OCI-LY3 (cell line): ENCODE results near the gene CAVIN3.

Experiments used
- H2AFZ ChIP-seq: fragments of 200-600, 300-600 bp; shearing (Covaris generic); 2 replicates; pipeline ENCODE4 v1.6.0; 2014; ENCODE audit warnings: antibody characterized with exemption, low read depth, low read length
- H3K27ac ChIP-seq: fragments of 200-600, 300-600 bp; sonication (generic); 2 replicates; pipeline ENCODE4 v1.5.1; 2014; ENCODE audit warnings: mild to moderate bottlenecking, low read length, moderate library complexity, mixed read lengths
- H3K27me3 ChIP-seq: fragments of 200-600, 300-600 bp; sonication (generic); 2 replicates; pipeline ENCODE4 v1.6.1; 2014; ENCODE audit warnings: low read depth, low read length, mixed read lengths
- H3K36me3 ChIP-seq: fragments of 200-600, 300-600 bp; sonication (generic); replicated peaks from 2 replicates; pipeline ENCODE3; 2014; ENCODE audit warnings: low read depth, low read length, mixed read lengths
- H3K4me1 ChIP-seq: fragments of 300-600, 200-600 bp; sonication (generic); 2 replicates; pipeline ENCODE4 v1.6.1; 2014; ENCODE audit warnings: low read length, mixed read lengths
- H3K4me2 ChIP-seq: fragments of 200-600, 300-600 bp; sonication (generic); 2 replicates; pipeline ENCODE4 v1.6.1; 2014; ENCODE audit warnings: low read length, mixed read lengths
- H3K4me3 ChIP-seq: fragments of 300-600, 200-600 bp; sonication (generic); 2 replicates; pipeline ENCODE4 v1.5.1; 2014; ENCODE audit warnings: antibody characterized with exemption, mild to moderate bottlenecking, low read length, moderate library complexity
- H3K79me2 ChIP-seq: fragments of 300-600, 200-600 bp; shearing (Covaris generic); 2 replicates; pipeline ENCODE4 v1.6.1; 2014; ENCODE audit warnings: mild to moderate bottlenecking, low read length, mixed read lengths
- H3K9ac ChIP-seq: fragments of 300-600, 200-600 bp; shearing (Covaris generic); 2 replicates; pipeline ENCODE4 v1.6.0; 2014; ENCODE audit warnings: mild to moderate bottlenecking, low read length, moderate library complexity
- H3K9me3 ChIP-seq: fragments of 200-600, 300-600 bp; shearing (Covaris generic); 2 replicates; pipeline ENCODE4 v1.6.1; 2014; ENCODE audit warnings: low read length, mixed read lengths; ENCODE audit not compliant: insufficient read depth
- H4K20me1 ChIP-seq: fragments of 200-600, 300-600 bp; sonication (generic); 2 replicates; pipeline ENCODE4 v1.6.1; 2016; ENCODE audit warnings: low read length, mixed read lengths; ENCODE audit not compliant: insufficient read depth
- CTCF ChIP-seq: fragments of 200-600, 300-600 bp; sonication (generic); IDR thresholded peaks from 2 replicates; pipeline ENCODE4 v1.5.1; 2014; ENCODE audit warnings: antibody characterized with exemption, low read length, low read depth
- EZH2phosphoT487 ChIP-seq: fragments of 200-600 bp; shearing (Covaris generic); IDR thresholded peaks from 2 replicates; pipeline ENCODE4 v1.6.1; 2018; ENCODE audit warnings: antibody characterized with exemption, mixed run types, low read depth

CAVIN3 gene

GRCh38 chr11:6333095-6333494, 12.8 kb upstream of the CAVIN3 start:
- Histone ChIP-seq H3K79me2 (no peaks in the 10 kb centered on the region), H3K27me3 (peaks cover 45% of the 10 kb centered on the region), H3K36me3 (no peaks in the 10 kb centered on the region), H3K27ac (no peak overlapping the region), H3K4me3 (no peak overlapping the region), H2AFZ (no peak overlapping the region), H3K4me1 (peaks cover 3% of the 10 kb centered on the region; the same call in 1 of the 2 replicates), H3K9ac (no peak overlapping the region), H4K20me1 (no peaks in the 10 kb centered on the region), H3K9me3 (no peaks in the 10 kb centered on the region), H3K4me2 (no peak overlapping the region)
- TF ChIP-seq CTCF, result no peak
- TF ChIP-seq EZH2phosphoT487, result no peak

GRCh38 chr11:6332066-6332465, 11.8 kb upstream of the CAVIN3 start:
- H3K79me2 ChIP-seq, result no peaks in the 10 kb centered on the region
- no peak overlapping the region for H3K9ac ChIP-seq
- no peak overlapping the region for H3K27ac ChIP-seq
- H3K4me1 ChIP-seq, result peaks cover 3% of the 10 kb centered on the region; the same call in 1 of the 2 replicates
- H3K36me3 ChIP-seq, result no peaks in the 10 kb centered on the region
- H4K20me1 ChIP-seq, result no peaks in the 10 kb centered on the region
- TF ChIP-seq EZH2phosphoT487, result no peak
- no peak for TF ChIP-seq CTCF
- H2AFZ ChIP-seq, result no peak overlapping the region
- no peaks in the 10 kb centered on the region for H3K9me3 ChIP-seq
- peaks cover 54% of the 10 kb centered on the region for H3K27me3 ChIP-seq
- no peak overlapping the region for H3K4me3 ChIP-seq
- H3K4me2 ChIP-seq, result no peak overlapping the region

GRCh38 chr11:6328321-6328720, 8.0 kb upstream of the CAVIN3 start:
- TF ChIP-seq EZH2phosphoT487 (no peak), CTCF (no peak)
- Histone ChIP-seq H3K27me3 (peaks cover 44% of the 10 kb centered on the region), H3K9me3 (no peaks in the 10 kb centered on the region), H3K27ac (no peak overlapping the region), H2AFZ (no peak overlapping the region), H3K9ac (no peak overlapping the region), H3K4me3 (no peak overlapping the region), H3K4me1 (no peaks in the 10 kb centered on the region), H3K79me2 (no peaks in the 10 kb centered on the region), H4K20me1 (no peaks in the 10 kb centered on the region), H3K4me2 (no peak overlapping the region), H3K36me3 (no peaks in the 10 kb centered on the region)

- peaks cover 39% of the 10 kb centered on the region for H3K27me3 ChIP-seq
- H2AFZ ChIP-seq, result no peak overlapping the region
- H3K27ac ChIP-seq, result no peak overlapping the region
- H3K79me2 ChIP-seq, result no peaks in the 10 kb centered on the region
- TF ChIP-seq CTCF (no peak), EZH2phosphoT487 (no peak)
- H3K4me3 ChIP-seq, result no peak overlapping the region
- H3K36me3 ChIP-seq, result no peaks in the 10 kb centered on the region
- H3K4me2 ChIP-seq, result no peak overlapping the region
- H3K4me1 ChIP-seq, result no peaks in the 10 kb centered on the region
- H3K9ac ChIP-seq, result no peak overlapping the region
- no peaks in the 10 kb centered on the region for H4K20me1 ChIP-seq
- H3K9me3 ChIP-seq, result no peaks in the 10 kb centered on the region
Measured at GRCh38 chr11:6327806-6328205, 7.5 kb upstream of the CAVIN3 start.
